ENCODE measurements around the gene IGIP.

DNA sequence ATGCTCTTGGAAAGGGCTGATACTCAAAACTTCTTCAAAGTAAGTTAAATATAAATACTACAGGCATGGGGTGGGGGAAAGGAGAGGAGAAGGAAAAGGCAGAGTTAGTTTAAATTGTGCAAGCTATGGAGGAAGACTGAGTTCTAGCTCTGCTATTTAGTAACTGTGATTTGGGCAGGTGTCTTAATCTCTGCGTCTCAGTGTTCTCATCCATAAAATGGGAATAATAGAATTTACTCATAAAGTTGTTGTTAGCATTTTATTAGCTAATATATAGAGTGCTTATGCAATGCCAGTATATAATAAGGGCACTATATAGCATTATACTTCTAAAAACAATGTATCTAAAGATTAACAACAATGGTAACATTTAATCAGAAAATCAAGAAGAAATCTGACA is 24.6 kb upstream of the IGIP start:
- no peak for TF ChIP-seq POLR2A (IDR thresholded peaks at IDR 0.05; ENCODE audit: low read depth, low read length)
- TF ChIP-seq SPI1 (IDR thresholded peaks at IDR 0.05; ENCODE audit: low read depth, low read length): no peak
- TF ChIP-seq POLR2AphosphoS5 (IDR thresholded peaks at IDR 0.05; ENCODE audit: low read depth, low read length): no peak
- no peak for TF ChIP-seq TAF1 (IDR thresholded peaks at IDR 0.05; ENCODE audit: low read depth, low read length)
